K562 (cell line): ENCODE measurements around the gene ZNF407. TPM values are rescaled to one million over a fixed set of nuclear protein-coding genes. Genes with fewer than 3 reads are reported as not detected.

Source experiments
- ATAC-seq: fragments of 200-7000 bp; cut with Tn5 transposase; 3 replicates; pipeline ENCODE4 v1.9.1; 2020; ENCODE audit warnings: moderate library complexity
- BruUV-seq: library from RNA; stranded (reverse); fragments of 400-500 nt; replicated peaks from 2 replicates; lab custom pipeline; 2021; lab: Mats Ljungman, UMichigan
- CTCF ChIA-PET: fragments of 300-600 bp; formaldehyde crosslinking; extraction: SDS; loops from one replicate; lab custom pipeline; 2021; ENCODE audit warnings: low intra/inter-chr PET ratio; lab: Yijun Ruan, JAX
- POLR2A ChIA-PET: fragments of 300-600, 350-650 bp; sonication (Branson Sonifier 250); formaldehyde crosslinking; extraction: SDS; loops from one replicate; lab custom pipeline; 2021; ENCODE audit warnings: antibody characterized with exemption, inconsistent platforms; lab: Yijun Ruan, JAX
- DNase-seq, 4 experiments: peaks; one replicate each; pipeline versions ENCODE4 v3.0.0 to v3.0.0-alpha.2; 2011 to 2018; ENCODE audit warnings: low spot score in 3 of 4, mixed read lengths in 3 of 4; ENCODE audit errors: extremely low read depth in 1 of 4
- FAIRE-seq: peaks from 2 replicates; lab custom pipeline; 2011; peaks lifted over from hg19 to GRCh38; lab: Jason Lieb, UNC
- H2AFZ ChIP-seq: 2 replicates; pipeline ENCODE4 v1.6.0; 2011; ENCODE audit warnings: low read depth, low read length, control low read depth, inconsistent platforms
- H3K27ac ChIP-seq: fragments of 200-600 bp; 3 replicates; pipeline ENCODE4 v1.8.0; 2011; ENCODE audit warnings: low read depth, mild to moderate bottlenecking, control low read depth, inconsistent platforms, low read length, moderate library complexity, mixed read lengths; ENCODE audit errors: extremely low read depth
- H3K27me3 ChIP-seq, 2 experiments: fragments of 300-600 bp in 1 of 2; 2 replicates in 1 of 2; 3 replicates in 1 of 2; pipeline versions ENCODE4 v1.6.0 to v1.8.0; 2011; ENCODE audit warnings: inconsistent platforms in 2 of 2, low read length in 2 of 2, mild to moderate bottlenecking in 1 of 2, mixed read lengths in 1 of 2, moderate library complexity in 1 of 2; ENCODE audit not compliant: control insufficient read depth in 2 of 2, insufficient read depth in 2 of 2
- H3K36me3 ChIP-seq: fragments of 300-600 bp; 3 replicates; pipeline ENCODE4 v1.8.0; 2011; ENCODE audit warnings: mild to moderate bottlenecking, low read length, inconsistent platforms; ENCODE audit not compliant: control insufficient read depth, insufficient read depth
- H3K4me1 ChIP-seq, 2 experiments: fragments of 200-600 bp in 1 of 2; replicated peaks in 1 of 2; 2 replicates in 1 of 2; 3 replicates in 1 of 2; pipeline versions ENCODE4 v1.5.1 to v1.8.0; 2011; ENCODE audit warnings: inconsistent platforms in 2 of 2, low read length in 2 of 2, mild to moderate bottlenecking in 1 of 2, mixed read lengths in 1 of 2, moderate library complexity in 1 of 2; ENCODE audit not compliant: control insufficient read depth in 2 of 2, insufficient read depth in 2 of 2
- H3K4me2 ChIP-seq: 2 replicates; pipeline ENCODE4 v1.6.1; 2011; ENCODE audit warnings: low read length, control low read depth, inconsistent platforms, mixed read lengths; ENCODE audit not compliant: insufficient read depth
- H3K4me3 ChIP-seq: fragments of 200-600 bp; sonication (generic), shearing (Covaris generic); 2 replicates; pipeline ENCODE4 v1.5.1; 2016; ENCODE audit warnings: control low read depth, inconsistent platforms
- H3K79me2 ChIP-seq: fragments of 200-600 bp; 3 replicates; pipeline ENCODE4 v1.8.0; 2011; ENCODE audit warnings: low read length, inconsistent platforms; ENCODE audit not compliant: control insufficient read depth, insufficient read depth
- H3K9ac ChIP-seq, 2 experiments: 2 replicates each; pipeline versions ENCODE4 v1.6.0 to v1.6.1; 2011; ENCODE audit warnings: low read depth in 2 of 2, low read length in 2 of 2, control low read depth in 1 of 2, inconsistent platforms in 1 of 2, mild to moderate bottlenecking in 1 of 2, mixed read lengths in 1 of 2; ENCODE audit not compliant: insufficient read depth in 1 of 2
- H3K9me1 ChIP-seq: one replicate; pipeline ENCODE4 v1.6.0; 2011; ENCODE audit warnings: inconsistent platforms, mild to moderate bottlenecking, low read length, moderate library complexity; ENCODE audit not compliant: control insufficient read depth, insufficient read depth
- H3K9me3 ChIP-seq: replicated peaks from 2 replicates; pipeline ENCODE4 v1.5.1; 2011; ENCODE audit warnings: low read depth, low read length, inconsistent platforms; ENCODE audit not compliant: control insufficient read depth, insufficient read depth
- H4K20me1 ChIP-seq: replicated peaks from 2 replicates; pipeline ENCODE4 v1.6.1; 2011; ENCODE audit warnings: low read length, inconsistent platforms, mixed read lengths; ENCODE audit not compliant: control insufficient read depth, insufficient read depth
- ARID3A ChIP-seq: IDR thresholded peaks from 2 replicates; pipeline ENCODE4 v1.6.1; 2012; ENCODE audit warnings: low read depth, low read length, improper control_type of control experiment, borderline replicate concordance
- DACH1 ChIP-seq: fragments of 450-650 bp; IDR thresholded peaks from 2 replicates; pipeline ENCODE4 v1.6.1; 2018; ENCODE audit not compliant: partially characterized antibody
- ELF2 ChIP-seq: fragments of 250-450 bp; sonication (Bioruptor Pico); IDR thresholded peaks from 2 replicates; pipeline ENCODE4 v1.5.0; 2021; ENCODE audit warnings: mild to moderate bottlenecking
- ETV6 ChIP-seq, 3 experiments: fragments of 150-350 bp in 1 of 3; sonication (generic) in 1 of 3; formaldehyde crosslinking in 1 of 3; IDR thresholded peaks; 2 replicates each; pipeline versions ENCODE4 v1.6.1 to v1.8.0; 2014 to 2022; ENCODE audit warnings: borderline replicate concordance in 2 of 3, low read depth in 2 of 3, antibody characterized with exemption in 1 of 3, low read length in 1 of 3, mild to moderate bottlenecking in 1 of 3, missing genetic modification reagents in 1 of 3
- HNRNPLL ChIP-seq: fragments of 200-400 bp; formaldehyde crosslinking; IDR thresholded peaks from 2 replicates; pipeline ENCODE4 v1.6.1; 2017; ENCODE audit warnings: low read length, low read depth, mild to moderate bottlenecking; ENCODE audit not compliant: poor library complexity, severe bottlenecking
- SNIP1 ChIP-seq: fragments of 450-650 bp; IDR thresholded peaks from 2 replicates; pipeline ENCODE4 v1.7.1; 2017; ENCODE audit warnings: low read depth, mild to moderate bottlenecking
- SREBF1 ChIP-seq: fragments of 150-350 bp; IDR thresholded peaks from 2 replicates; pipeline ENCODE4 v1.6.1; 2014; ENCODE audit warnings: antibody characterized with exemption, low read depth, low read length, borderline replicate concordance
- ZNF174 ChIP-seq: fragments of 250-450 bp; sonication (Bioruptor Pico); IDR thresholded peaks from 2 replicates; pipeline ENCODE4 v1.4.0; 2020; ENCODE audit warnings: mild to moderate bottlenecking
- ZNF217 ChIP-seq: sonication (generic); formaldehyde crosslinking; IDR thresholded peaks from 2 replicates; pipeline ENCODE4 v1.8.0; 2022; ENCODE audit warnings: mild to moderate bottlenecking, missing genetic modification reagents
- ZNF280B ChIP-seq: fragments of 250-450 bp; sonication (Bioruptor Pico); IDR thresholded peaks from 2 replicates; pipeline ENCODE4 v1.5.1; 2021; ENCODE audit warnings: mild to moderate bottlenecking
- WGBS: fragments of 100-300 bp; shearing (Covaris generic); methylation state at CpG from one replicate; pipeline ENCODE4 v1.1.6; 2016; ENCODE audit warnings: low coverage, mixed read lengths; ENCODE audit not compliant: insufficient coverage; ENCODE audit errors: missing lambda C conversion rate; 5-methylcytosine and 5-hydroxymethylcytosine counted together
- in situ Hi-C: fragments of 300-500 bp; cut with MboI; formaldehyde crosslinking; loops from 4 replicates; pipeline ENCODE4 v1.15.0; 2018; ENCODE audit warnings: inconsistent platforms, mixed read lengths
- intact Hi-C: fragments of 100-400 bp; cut with micrococcal nuclease; formaldehyde crosslinking; loops from 2 replicates; pipeline ENCODE4 v1.14.2; 2022
- polyA plus RNA-seq, 8 experiments: library from polyadenylated mRNA; depleted of rRNA in 4 of 8; stranded (reverse) in 5 of 8; unstranded in 3 of 8; fragments of >200 nt; fragmentation: Nextera tagmentation in 2 of 8; fragmentation: Illumina TruSeq in 1 of 8; extraction: Ambion mirVana in 2 of 8; extraction: Trizol in 1 of 8; gene quantifications; 2 replicates each; pipeline versions ENCODE4 v1.2.1 to v1.2.3, GENCODE V29; 2011 to 2014; ENCODE audit warnings: inconsistent platforms in 1 of 8, missing spikeins in 1 of 8
- total RNA-seq, 7 experiments: library from RNA; depleted of rRNA in 6 of 7; stranded (reverse); fragments of >200 nt in 6 of 7; fragmentation: Illumina TruSeq in 2 of 7; extraction: Trizol in 2 of 7; gene quantifications; 2 replicates each; pipeline versions ENCODE4 v1.2.1 to v1.2.3, GENCODE V29; 2011 to 2021; ENCODE audit warnings: low replicate concordance in 1 of 7

The ZNF407 gene
- total and polyA plus RNA-seq, 9 of the 15 experiments (the other 6 are each of a cell fraction or from before 2014, with no cell fraction given), result 0.21 to 5.4 (median 2.3) TPM

GRCh38 chr18:75097491-75098225 is 500.0 kb downstream of the ZNF407 start:
- Histone ChIP-seq H3K9ac (no peak overlapping the region), H3K4me1 (no peaks in the 10 kb centered on the region), H3K36me3 (no peaks in the 10 kb centered on the region), H3K9me1 (no peaks in the 10 kb centered on the region), H3K9me3 (no peaks in the 10 kb centered on the region), H3K79me2 (no peaks in the 10 kb centered on the region), H3K4me2 (no peak overlapping the region), H2AFZ (no peak overlapping the region), H3K27ac (no peak overlapping the region), H4K20me1 (no peaks in the 10 kb centered on the region), H3K27me3 (no peaks in the 10 kb centered on the region), H3K4me3 (no peak overlapping the region)
- no TSS peak for BruUV-seq
- in situ Hi-C loops (no loop called here), intact Hi-C loops (no loop called here)
- ATAC-seq, result no peak
- TF ChIP-seq DACH1 (no peak), ZNF280B (CRISPR knock-in tag) (no peak), ARID3A (no peak), ETV6 (IDR thresholded peaks at IDR 0.05; ENCODE audit: borderline replicate concordance in 1 of 2, low read depth in 2 of 2, low read length in 1 of 2) (no peak), ETV6 (CRISPR knock-in tag; IDR thresholded peaks at IDR 0.05; ENCODE audit: borderline replicate concordance) (no peak), HNRNPLL (no peak), SNIP1 (no peak), ZNF174 (no peak), ELF2 (CRISPR knock-in tag) (no peak), ZNF217 (CRISPR knock-in tag) (no peak), SREBF1 (no peak)
- ChIA-PET CTCF (no interaction called here), POLR2A (no interaction called here)
- WGBS, result 0% methylated on average over 4 of the region's 6 CpGs
- FAIRE-seq, result no peak
- DNase-seq, result no peak
